ENCODE measurements around the gene CDH13.

CDH13 gene

GRCh38 chr16:83439412-83439811 lies 812.6 kb downstream of the CDH13 start:
- DNase-seq (ENCODE audit: low read depth), result no peak

- DNase-seq (ENCODE audit: low read depth), result no peak
Observed at GRCh38 chr16:83441517-83441916, 814.7 kb downstream of the CDH13 start.

GRCh38 chr16:83443972-83444371 lies 817.2 kb downstream of the CDH13 start:
- DNase-seq (ENCODE audit: low read depth), result no peak

GRCh38 chr16:83447560-83447959 lies 820.8 kb downstream of the CDH13 start:
- no peak for DNase-seq (ENCODE audit: low read depth)

- no peak for DNase-seq (ENCODE audit: low read depth)
Observed at GRCh38 chr16:83449861-83450260, 823.1 kb downstream of the CDH13 start.

- DNase-seq (ENCODE audit: low read depth), result no peak
Observed at GRCh38 chr16:83453977-83454376, 827.2 kb downstream of the CDH13 start.

- no peak for DNase-seq (ENCODE audit: low read depth)
Observed at GRCh38 chr16:83455716-83456115, 828.9 kb downstream of the CDH13 start.

GRCh38 chr16:83456934-83457333 lies 830.2 kb downstream of the CDH13 start:
- DNase-seq (ENCODE audit: low read depth), result no peak

GRCh38 chr16:83458612-83459011 lies 831.8 kb downstream of the CDH13 start:
- DNase-seq (ENCODE audit: low read depth), result no peak

- no peak for DNase-seq (ENCODE audit: low read depth)
Observed at GRCh38 chr16:83464991-83465390, 838.2 kb downstream of the CDH13 start.

GRCh38 chr16:83470416-83470815 lies 843.6 kb downstream of the CDH13 start:
- no peak for DNase-seq (ENCODE audit: low read depth)

GRCh38 chr16:83472776-83473501 lies 846.2 kb downstream of the CDH13 start:
- no peak for DNase-seq (ENCODE audit: low read depth)

GRCh38 chr16:83473926-83474650 lies 847.3 kb downstream of the CDH13 start:
- no peak for DNase-seq (ENCODE audit: low read depth)

- no peak for DNase-seq (ENCODE audit: low read depth)
Observed at GRCh38 chr16:83475108-83475507, 848.3 kb downstream of the CDH13 start.

- DNase-seq (ENCODE audit: low read depth), result no peak
Observed at GRCh38 chr16:83481589-83481988, 854.8 kb downstream of the CDH13 start.

GRCh38 chr16:83482545-83483162 lies 855.9 kb downstream of the CDH13 start:
- DNase-seq (ENCODE audit: low read depth), result no peak

GRCh38 chr16:83490073-83490472 lies 863.3 kb downstream of the CDH13 start:
- DNase-seq (ENCODE audit: low read depth), result no peak

GRCh38 chr16:83494459-83494858 lies 867.7 kb downstream of the CDH13 start:
- no peak for DNase-seq (ENCODE audit: low read depth)

- no peak for DNase-seq (ENCODE audit: low read depth)
Observed at GRCh38 chr16:83501481-83501880, 874.7 kb downstream of the CDH13 start.

- DNase-seq (ENCODE audit: low read depth), result no peak
Observed at GRCh38 chr16:83508295-83508694, 881.5 kb downstream of the CDH13 start.

GRCh38 chr16:83509316-83509715 lies 882.5 kb downstream of the CDH13 start:
- no peak for DNase-seq (ENCODE audit: low read depth)

- no peak for DNase-seq (ENCODE audit: low read depth)
Observed at GRCh38 chr16:83510906-83511305, 884.1 kb downstream of the CDH13 start.

Data from activated T-cell treated with anti-CD3 and anti-CD28 coated beads for 24 hours (primary cell).